K562 (cell line): Measurements from ENCODE around the gene ZNF804A. TPM values are rescaled to one million over a fixed set of nuclear protein-coding genes. Genes with fewer than 3 reads are reported as not detected.

ENCODE experiments used
- ATAC-seq: fragments of 200-7000 bp; cut with Tn5 transposase; 3 replicates; pipeline ENCODE4 v1.9.1; 2020; ENCODE audit warnings: moderate library complexity
- BruUV-seq: library from RNA; stranded (reverse); fragments of 400-500 nt; replicated peaks from 2 replicates; lab custom pipeline; 2021; lab: Mats Ljungman, UMichigan
- CTCF ChIA-PET: fragments of 300-600 bp; formaldehyde crosslinking; extraction: SDS; loops from one replicate; lab custom pipeline; 2021; ENCODE audit warnings: low intra/inter-chr PET ratio; lab: Yijun Ruan, JAX
- POLR2A ChIA-PET: fragments of 300-600, 350-650 bp; sonication (Branson Sonifier 250); formaldehyde crosslinking; extraction: SDS; loops from one replicate; lab custom pipeline; 2021; ENCODE audit warnings: antibody characterized with exemption, inconsistent platforms; lab: Yijun Ruan, JAX
- DNase-seq, 4 experiments: peaks; one replicate each; pipeline versions ENCODE4 v3.0.0 to v3.0.0-alpha.2; 2011 to 2018; ENCODE audit warnings: low spot score in 3 of 4, mixed read lengths in 3 of 4; ENCODE audit errors: extremely low read depth in 1 of 4
- FAIRE-seq: peaks from 2 replicates; lab custom pipeline; 2011; peaks lifted over from hg19 to GRCh38; lab: Jason Lieb, UNC
- H2AFZ ChIP-seq: 2 replicates; pipeline ENCODE4 v1.6.0; 2011; ENCODE audit warnings: low read depth, low read length, control low read depth, inconsistent platforms
- H3K27ac ChIP-seq: fragments of 200-600 bp; 3 replicates; pipeline ENCODE4 v1.8.0; 2011; ENCODE audit warnings: low read depth, mild to moderate bottlenecking, control low read depth, inconsistent platforms, low read length, moderate library complexity, mixed read lengths; ENCODE audit errors: extremely low read depth
- H3K27me3 ChIP-seq, 2 experiments: fragments of 300-600 bp in 1 of 2; 2 replicates in 1 of 2; 3 replicates in 1 of 2; pipeline versions ENCODE4 v1.6.0 to v1.8.0; 2011; ENCODE audit warnings: inconsistent platforms in 2 of 2, low read length in 2 of 2, mild to moderate bottlenecking in 1 of 2, mixed read lengths in 1 of 2, moderate library complexity in 1 of 2; ENCODE audit not compliant: control insufficient read depth in 2 of 2, insufficient read depth in 2 of 2
- H3K36me3 ChIP-seq: fragments of 300-600 bp; 3 replicates; pipeline ENCODE4 v1.8.0; 2011; ENCODE audit warnings: mild to moderate bottlenecking, low read length, inconsistent platforms; ENCODE audit not compliant: control insufficient read depth, insufficient read depth
- H3K4me1 ChIP-seq, 2 experiments: fragments of 200-600 bp in 1 of 2; replicated peaks in 1 of 2; 2 replicates in 1 of 2; 3 replicates in 1 of 2; pipeline versions ENCODE4 v1.5.1 to v1.8.0; 2011; ENCODE audit warnings: inconsistent platforms in 2 of 2, low read length in 2 of 2, mild to moderate bottlenecking in 1 of 2, mixed read lengths in 1 of 2, moderate library complexity in 1 of 2; ENCODE audit not compliant: control insufficient read depth in 2 of 2, insufficient read depth in 2 of 2
- H3K4me2 ChIP-seq: 2 replicates; pipeline ENCODE4 v1.6.1; 2011; ENCODE audit warnings: low read length, control low read depth, inconsistent platforms, mixed read lengths; ENCODE audit not compliant: insufficient read depth
- H3K4me3 ChIP-seq: fragments of 200-600 bp; sonication (generic), shearing (Covaris generic); 2 replicates; pipeline ENCODE4 v1.5.1; 2016; ENCODE audit warnings: control low read depth, inconsistent platforms
- H3K79me2 ChIP-seq: fragments of 200-600 bp; 3 replicates; pipeline ENCODE4 v1.8.0; 2011; ENCODE audit warnings: low read length, inconsistent platforms; ENCODE audit not compliant: control insufficient read depth, insufficient read depth
- H3K9ac ChIP-seq, 2 experiments: 2 replicates each; pipeline versions ENCODE4 v1.6.0 to v1.6.1; 2011; ENCODE audit warnings: low read depth in 2 of 2, low read length in 2 of 2, control low read depth in 1 of 2, inconsistent platforms in 1 of 2, mild to moderate bottlenecking in 1 of 2, mixed read lengths in 1 of 2; ENCODE audit not compliant: insufficient read depth in 1 of 2
- H3K9me1 ChIP-seq: one replicate; pipeline ENCODE4 v1.6.0; 2011; ENCODE audit warnings: inconsistent platforms, mild to moderate bottlenecking, low read length, moderate library complexity; ENCODE audit not compliant: control insufficient read depth, insufficient read depth
- H3K9me3 ChIP-seq: replicated peaks from 2 replicates; pipeline ENCODE4 v1.5.1; 2011; ENCODE audit warnings: low read depth, low read length, inconsistent platforms; ENCODE audit not compliant: control insufficient read depth, insufficient read depth
- H4K20me1 ChIP-seq: replicated peaks from 2 replicates; pipeline ENCODE4 v1.6.1; 2011; ENCODE audit warnings: low read length, inconsistent platforms, mixed read lengths; ENCODE audit not compliant: control insufficient read depth, insufficient read depth
- FOSL1 ChIP-seq: fragments of 200-800 bp; sonication (Bioruptor generic); conservative IDR thresholded peaks from 2 replicates; pipeline ENCODE4 v1.6.1; 2016; ENCODE audit warnings: missing genetic modification characterization, missing compliant biosample characterization
- PURB ChIP-seq: sonication (generic); formaldehyde crosslinking; IDR thresholded peaks from 2 replicates; pipeline ENCODE4 v1.9.0; 2021; ENCODE audit warnings: low read depth, mild to moderate bottlenecking, missing genetic modification reagents
- SNRNP70 ChIP-seq: fragments of 200-400 bp; formaldehyde crosslinking; optimal IDR thresholded peaks from 2 replicates; pipeline ENCODE3; 2017; ENCODE audit warnings: low read depth, low read length
- TARDBP ChIP-seq: fragments of 450-650 bp; IDR thresholded peaks from 2 replicates; pipeline ENCODE4 v1.6.1; 2016
- ZNF197 ChIP-seq: fragments of 200-800 bp; sonication (Bioruptor generic); IDR thresholded peaks from 2 replicates; pipeline ENCODE4 v1.6.1; 2016; ENCODE audit warnings: low read depth, missing genetic modification characterization, missing compliant biosample characterization
- ZNF561 ChIP-seq: fragments of 450-650 bp; formaldehyde crosslinking; conservative IDR thresholded peaks from 2 replicates; pipeline ENCODE4 v1.4.0; 2020; ENCODE audit warnings: mild to moderate bottlenecking, moderate library complexity
- WGBS: fragments of 100-300 bp; shearing (Covaris generic); methylation state at CpG from one replicate; pipeline ENCODE4 v1.1.6; 2016; ENCODE audit warnings: low coverage, mixed read lengths; ENCODE audit not compliant: insufficient coverage; ENCODE audit errors: missing lambda C conversion rate; 5-methylcytosine and 5-hydroxymethylcytosine counted together
- in situ Hi-C: fragments of 300-500 bp; cut with MboI; formaldehyde crosslinking; loops from 4 replicates; pipeline ENCODE4 v1.15.0; 2018; ENCODE audit warnings: inconsistent platforms, mixed read lengths
- intact Hi-C: fragments of 100-400 bp; cut with micrococcal nuclease; formaldehyde crosslinking; loops from 2 replicates; pipeline ENCODE4 v1.14.2; 2022
- polyA plus RNA-seq, 8 experiments: library from polyadenylated mRNA; depleted of rRNA in 4 of 8; stranded (reverse) in 5 of 8; unstranded in 3 of 8; fragments of >200 nt; fragmentation: Nextera tagmentation in 2 of 8; fragmentation: Illumina TruSeq in 1 of 8; extraction: Ambion mirVana in 2 of 8; extraction: Trizol in 1 of 8; gene quantifications; 2 replicates each; pipeline versions ENCODE4 v1.2.1 to v1.2.3, GENCODE V29; 2011 to 2014; ENCODE audit warnings: inconsistent platforms in 1 of 8, missing spikeins in 1 of 8
- total RNA-seq, 7 experiments: library from RNA; depleted of rRNA in 6 of 7; stranded (reverse); fragments of >200 nt in 6 of 7; fragmentation: Illumina TruSeq in 2 of 7; extraction: Trizol in 2 of 7; gene quantifications; 2 replicates each; pipeline versions ENCODE4 v1.2.1 to v1.2.3, GENCODE V29; 2011 to 2021; ENCODE audit warnings: low replicate concordance in 1 of 7
- TF ChIP-seq, protein P1 (sequence below): sonication (generic); formaldehyde crosslinking; IDR thresholded peaks from 2 replicates; pipeline ENCODE4 v1.8.1; 2023; ENCODE audit warnings: missing genetic modification reagents, mild to moderate bottlenecking, borderline replicate concordance

The ZNF804A gene
- total and polyA plus RNA-seq, 9 of the 15 experiments (the other 6 are each of a cell fraction or from before 2014, with no cell fraction given) = 0.01 to 1.2 (median 0.73) TPM

DNA sequence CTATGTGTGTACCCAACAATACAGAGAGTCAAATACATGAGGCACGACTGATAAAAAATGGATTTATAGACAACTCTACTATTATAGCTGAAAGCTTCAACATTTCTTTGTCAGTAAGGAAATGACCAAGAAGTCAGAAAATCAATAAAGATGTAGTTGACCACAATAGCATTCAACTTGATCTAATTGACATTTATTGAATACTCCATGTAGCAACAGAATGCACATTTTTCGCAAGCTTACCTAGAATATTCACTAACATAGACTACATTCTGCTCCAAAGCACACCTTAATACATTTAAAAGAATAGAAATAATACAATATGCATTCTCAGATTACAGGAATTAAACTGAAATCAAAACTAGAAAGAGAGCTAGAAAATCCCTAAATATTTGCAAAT, 49.2 kb upstream of the ZNF804A start (continued):
- TF ChIP-seq, protein P1, sequence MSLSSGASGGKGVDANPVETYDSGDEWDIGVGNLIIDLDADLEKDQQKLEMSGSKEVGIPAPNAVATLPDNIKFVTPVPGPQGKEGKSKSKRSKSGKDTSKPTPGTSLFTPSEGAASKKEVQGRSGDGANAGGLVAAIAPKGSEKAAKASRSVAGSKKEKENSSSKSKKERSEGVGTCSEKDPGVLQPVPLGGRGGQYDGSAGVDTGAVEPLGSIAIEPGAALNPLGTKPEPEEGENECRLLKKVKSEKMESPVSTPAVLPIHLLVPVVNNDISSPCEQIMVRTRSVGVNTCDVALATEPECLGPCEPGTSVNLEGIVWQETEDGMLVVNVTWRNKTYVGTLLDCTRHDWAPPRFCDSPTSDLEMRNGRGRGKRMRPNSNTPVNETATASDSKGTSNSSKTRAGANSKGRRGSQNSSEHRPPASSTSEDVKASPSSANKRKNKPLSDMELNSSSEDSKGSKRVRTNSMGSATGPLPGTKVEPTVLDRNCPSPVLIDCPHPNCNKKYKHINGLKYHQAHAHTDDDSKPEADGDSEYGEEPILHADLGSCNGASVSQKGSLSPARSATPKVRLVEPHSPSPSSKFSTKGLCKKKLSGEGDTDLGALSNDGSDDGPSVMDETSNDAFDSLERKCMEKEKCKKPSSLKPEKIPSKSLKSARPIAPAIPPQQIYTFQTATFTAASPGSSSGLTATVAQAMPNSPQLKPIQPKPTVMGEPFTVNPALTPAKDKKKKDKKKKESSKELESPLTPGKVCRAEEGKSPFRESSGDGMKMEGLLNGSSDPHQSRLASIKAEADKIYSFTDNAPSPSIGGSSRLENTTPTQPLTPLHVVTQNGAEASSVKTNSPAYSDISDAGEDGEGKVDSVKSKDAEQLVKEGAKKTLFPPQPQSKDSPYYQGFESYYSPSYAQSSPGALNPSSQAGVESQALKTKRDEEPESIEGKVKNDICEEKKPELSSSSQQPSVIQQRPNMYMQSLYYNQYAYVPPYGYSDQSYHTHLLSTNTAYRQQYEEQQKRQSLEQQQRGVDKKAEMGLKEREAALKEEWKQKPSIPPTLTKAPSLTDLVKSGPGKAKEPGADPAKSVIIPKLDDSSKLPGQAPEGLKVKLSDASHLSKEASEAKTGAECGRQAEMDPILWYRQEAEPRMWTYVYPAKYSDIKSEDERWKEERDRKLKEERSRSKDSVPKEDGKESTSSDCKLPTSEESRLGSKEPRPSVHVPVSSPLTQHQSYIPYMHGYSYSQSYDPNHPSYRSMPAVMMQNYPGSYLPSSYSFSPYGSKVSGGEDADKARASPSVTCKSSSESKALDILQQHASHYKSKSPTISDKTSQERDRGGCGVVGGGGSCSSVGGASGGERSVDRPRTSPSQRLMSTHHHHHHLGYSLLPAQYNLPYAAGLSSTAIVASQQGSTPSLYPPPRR (CRISPR knock-in tag) = no peak
- TF ChIP-seq FOSL1 (no peak), TARDBP (no peak)

DNA sequence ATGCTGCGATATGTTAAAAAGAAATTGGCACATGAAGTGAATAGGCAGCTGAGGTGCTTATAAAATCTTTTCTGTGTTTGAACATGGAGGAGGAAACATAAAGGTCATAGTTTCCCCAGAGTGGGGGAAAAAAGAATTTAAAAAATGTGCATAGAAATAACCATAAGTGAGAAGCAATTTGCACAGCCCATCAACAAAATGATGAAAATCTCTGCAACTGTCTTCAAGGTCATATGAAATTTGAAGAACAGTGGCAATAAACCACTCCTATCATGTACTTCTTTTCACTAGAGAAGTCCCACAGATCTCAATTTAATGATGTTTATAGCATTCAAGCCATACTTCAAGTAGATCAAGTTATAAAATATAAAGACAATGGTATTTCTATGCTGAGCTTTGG, 46.7 kb upstream of the ZNF804A start:
- no peak for FAIRE-seq

More for the DNA sequence above, 46.7 kb upstream of the ZNF804A start:
- TF ChIP-seq ZNF561 (CRISPR knock-in tag) (no peak), SNRNP70 (no peak), PURB (CRISPR knock-in tag) (no peak), ZNF197 (CRISPR knock-in tag) (no peak)
- Histone ChIP-seq H4K20me1 (no peaks in the 10 kb centered on the region), H3K79me2 (no peaks in the 10 kb centered on the region), H3K9ac (no peak overlapping the region), H3K27me3 (no peaks in the 10 kb centered on the region), H3K36me3 (no peaks in the 10 kb centered on the region), H3K9me1 (no peaks in the 10 kb centered on the region), H2AFZ (no peak overlapping the region), H3K27ac (no peak overlapping the region), H3K4me2 (no peak overlapping the region), H3K9me3 (no peaks in the 10 kb centered on the region), H3K4me1 (no peaks in the 10 kb centered on the region), H3K4me3 (no peak overlapping the region)
- ChIA-PET CTCF (no interaction called here), POLR2A (no interaction called here)
- in situ Hi-C loops = no loop called here
- no TSS peak for BruUV-seq
- WGBS = 0% methylated on average over 1 of the region's 1 CpG
- DNase-seq (no peak), ATAC-seq (no peak)
- intact Hi-C loops = no loop called here
